ENCODE results near the gene KRTAP6-1.

DNA sequence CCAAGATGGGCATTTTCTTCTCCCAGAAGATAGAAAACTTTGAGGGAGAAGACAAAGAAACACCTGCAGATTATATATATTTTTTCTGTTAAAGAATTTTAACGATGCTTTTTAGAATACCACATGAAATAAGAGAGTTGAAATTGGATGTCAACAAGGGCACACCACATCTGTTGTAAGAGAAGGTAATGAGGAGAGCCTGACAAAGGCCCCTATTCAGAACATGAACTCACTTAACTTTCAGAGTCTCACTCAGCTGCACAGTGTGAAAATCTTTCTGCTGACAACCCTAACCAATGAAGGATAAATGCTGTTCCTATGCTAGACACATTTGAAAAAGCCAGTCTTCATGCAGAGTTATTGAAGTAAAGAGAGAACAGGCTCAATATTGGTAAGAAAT lies 30.9 kb downstream of the KRTAP6-1 start:
- TF ChIP-seq POLR2A (IDR thresholded peaks at IDR 0.05) (no peak), CTCF (IDR thresholded peaks at IDR 0.05) (no peak)

Data from right lobe of liver (tissue), 4 donors.